Measurements from ENCODE around the gene CREBBP.

- no peak for TF ChIP-seq ZNF384 (IDR thresholded peaks at IDR 0.05)
- no peak for TF ChIP-seq FOXK2 (IDR thresholded peaks at IDR 0.05)
- TF ChIP-seq ELF4 (IDR thresholded peaks at IDR 0.05) = no peak
- no peak for TF ChIP-seq SUZ12 (IDR thresholded peaks at IDR 0.05)
These were observed 28.5 kb upstream of the CREBBP start for GRCh38 chr16:3908951-3909437.
